Mesothelial cell of epicardium (in vitro differentiated cells): ENCODE measurements around the gene ARMC2. TPM values are rescaled to one million over a fixed set of nuclear protein-coding genes. Genes with fewer than 3 reads are reported as not detected.

Experiments
- DNase-seq, 2 experiments: peaks; one replicate each; pipeline ENCODE4 v3.0.0; 2021; ENCODE audit warnings: low spot score in 2 of 2; ENCODE audit not compliant: unreplicated experiment in 2 of 2
- H3K27ac Mint-ChIP-seq: 2 replicates; pipeline ENCODE4 v1.8.0; 2021; ENCODE audit warnings: mixed read lengths
- H3K27me3 Mint-ChIP-seq: 2 replicates; pipeline ENCODE4 v1.8.0; 2021; ENCODE audit warnings: low read depth, mixed read lengths
- H3K36me3 Mint-ChIP-seq: 2 replicates; pipeline ENCODE4 v1.8.0; 2021; ENCODE audit warnings: mixed read lengths
- H3K4me1 Mint-ChIP-seq: 2 replicates; pipeline ENCODE4 v1.8.0; 2021; ENCODE audit warnings: mixed read lengths
- H3K4me3 Mint-ChIP-seq: 2 replicates; pipeline ENCODE4 v1.8.0; 2021; ENCODE audit warnings: mild to moderate bottlenecking, moderate library complexity, mixed read lengths
- H3K9me3 Mint-ChIP-seq: 2 replicates; pipeline ENCODE4 v1.8.0; 2021; ENCODE audit warnings: mixed read lengths
- CTCF ChIP-seq: fragments of 200-600 bp; sonication (generic); IDR thresholded peaks from one replicate; pipeline ENCODE4 v1.5.0; 2021; ENCODE audit warnings: antibody characterized with exemption; ENCODE audit not compliant: unreplicated experiment
- total RNA-seq: library from RNA; stranded (reverse); gene quantifications from 3 replicates; pipeline ENCODE4 v1.2.1, GENCODE V29; 2021

Gene ARMC2
- total RNA-seq, 1 donor from 2014 or later, result 16.5 TPM

- Mint-ChIP-seq H3K27ac (no peak overlapping the region), H3K4me3 (peak overlapping the region; percentile 23)
Observed at GRCh38 chr6:109010705-109011102, 162.5 kb downstream of the ARMC2 start.

GRCh38 chr6:109013656-109014305, 165.6 kb downstream of the ARMC2 start:
- no peaks in the 10 kb centered on the region for H3K36me3 Mint-ChIP-seq
- DNase-seq, result no peak

More at GRCh38 chr6:109010705-109011102, 162.5 kb downstream of the ARMC2 start:
- H3K9me3 Mint-ChIP-seq, result no peaks in the 10 kb centered on the region
- TF ChIP-seq CTCF, result no peak
- no peaks in the 10 kb centered on the region for H3K36me3 Mint-ChIP-seq
- peaks cover 57% of the 10 kb centered on the region for H3K4me1 Mint-ChIP-seq
- H3K27me3 Mint-ChIP-seq, result no peaks in the 10 kb centered on the region
- DNase-seq, result no peak

GRCh38 chr6:109014606-109015005, 166.4 kb downstream of the ARMC2 start:
- no peak for TF ChIP-seq CTCF
- DNase-seq, result no peak
- no peaks in the 10 kb centered on the region for H3K36me3 Mint-ChIP-seq
- peaks cover 46% of the 10 kb centered on the region for H3K4me1 Mint-ChIP-seq
- no peak overlapping the region for H3K4me3 Mint-ChIP-seq
- no peaks in the 10 kb centered on the region for H3K27me3 Mint-ChIP-seq
- no peaks in the 10 kb centered on the region for H3K9me3 Mint-ChIP-seq
- peak overlapping the region; percentile 79 for H3K27ac Mint-ChIP-seq

More at GRCh38 chr6:109013656-109014305, 165.6 kb downstream of the ARMC2 start:
- H3K4me1 Mint-ChIP-seq, result peaks cover 42% of the 10 kb centered on the region
- peak overlapping the region; percentile 71 for H3K27ac Mint-ChIP-seq
- no peaks in the 10 kb centered on the region for H3K27me3 Mint-ChIP-seq
- no peak overlapping the region for H3K4me3 Mint-ChIP-seq
- no peaks in the 10 kb centered on the region for H3K9me3 Mint-ChIP-seq
- no peak for TF ChIP-seq CTCF

GRCh38 chr6:109015176-109015575, 167.0 kb downstream of the ARMC2 start:
- Mint-ChIP-seq H3K9me3 (no peaks in the 10 kb centered on the region), H3K4me3 (no peak overlapping the region)

GRCh38 chr6:109019911-109020310, 171.7 kb downstream of the ARMC2 start:
- Mint-ChIP-seq H3K4me3 (no peak overlapping the region), H3K27me3 (no peaks in the 10 kb centered on the region), H3K27ac (no peak overlapping the region), H3K9me3 (peaks cover 2% of the 10 kb centered on the region), H3K36me3 (peaks cover 2% of the 10 kb centered on the region), H3K4me1 (peaks cover 27% of the 10 kb centered on the region)
- DNase-seq, result no peak
- TF ChIP-seq CTCF, result no peak

More at GRCh38 chr6:109015176-109015575, 167.0 kb downstream of the ARMC2 start:
- no peak for DNase-seq
- Mint-ChIP-seq H3K27ac (peak overlapping the region; percentile 55), H3K36me3 (no peaks in the 10 kb centered on the region), H3K4me1 (peaks cover 43% of the 10 kb centered on the region), H3K27me3 (no peaks in the 10 kb centered on the region)
- TF ChIP-seq CTCF, result no peak
